ENCODE measurements around the gene PHACTR3. TPM values are rescaled to one million over a fixed set of nuclear protein-coding genes. Genes with fewer than 3 reads are reported as not detected.

The PHACTR3 gene
- total and polyA plus RNA-seq, 2 donors = 0.62 to 2.7 TPM

GRCh38 chr20:59577809-59578435 lies 26.4 kb upstream of the PHACTR3 start:
- H3K36me3 ChIP-seq (ENCODE audit: insufficient read depth) = no peaks in the 10 kb centered on the region
- DNase-seq (ENCODE audit: extremely low spot score) = no peak
- peak overlapping the region; percentile 31 for H3K4me3 ChIP-seq (ENCODE audit: low read depth, low read length)
- H3K4me1 ChIP-seq (ENCODE audit: insufficient read depth) = no peaks in the 10 kb centered on the region
- 57% methylated on average over 18 of the region's 18 CpGs for WGBS
- no peak overlapping the region for H3K27ac ChIP-seq (ENCODE audit: low read depth)

DNA sequence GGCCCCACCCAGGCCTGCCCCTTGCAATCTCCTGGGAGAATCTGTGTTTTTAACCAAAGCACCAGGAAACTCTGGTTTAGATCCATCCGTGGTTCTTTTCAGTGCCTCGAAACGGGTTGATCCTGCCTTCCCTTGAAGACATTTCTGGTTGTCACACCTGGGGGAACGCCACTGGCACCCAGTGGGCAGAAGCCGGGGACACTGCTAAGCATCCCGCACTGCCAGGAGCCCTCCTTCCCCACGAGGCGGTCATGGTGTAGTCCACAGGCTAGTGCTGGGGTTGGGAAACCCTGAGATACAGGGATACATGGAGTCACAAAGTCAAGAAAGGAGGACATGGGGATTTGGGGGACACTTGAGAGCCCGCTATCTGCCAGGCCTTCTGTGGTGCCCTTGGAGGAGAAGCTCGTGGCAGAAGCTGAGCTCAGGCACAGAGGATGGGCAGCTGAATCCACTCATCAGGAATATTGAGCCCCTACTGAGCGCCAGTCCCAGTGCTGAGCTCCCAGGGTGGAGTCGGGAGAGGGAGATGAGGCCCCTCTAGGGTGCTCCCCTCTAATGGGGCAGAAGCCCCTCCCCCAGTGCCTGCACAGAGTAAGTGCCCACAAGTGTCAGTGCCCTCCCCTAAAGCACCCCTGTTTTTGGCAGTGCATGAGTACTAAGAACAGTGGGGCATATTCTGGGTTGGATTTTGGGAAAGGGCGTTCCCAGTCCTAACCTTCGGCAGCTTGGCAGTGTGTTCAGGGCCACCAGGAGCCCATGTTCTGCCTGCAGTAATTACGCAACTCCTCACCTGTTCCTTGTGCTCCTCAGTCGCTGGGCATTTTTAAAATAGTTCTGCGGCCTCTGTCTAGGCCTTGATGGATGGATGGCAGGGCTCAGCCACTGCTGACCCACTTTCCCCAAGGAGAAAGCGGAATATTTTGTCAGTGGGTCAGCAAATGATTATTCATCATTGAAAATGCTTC lies 25.6 kb upstream of the PHACTR3 start:
- Histone ChIP-seq H3K27ac (ENCODE audit: low read depth) (no peak overlapping the region), H3K4me3 (ENCODE audit: low read depth, low read length) (no peak overlapping the region), H3K36me3 (ENCODE audit: insufficient read depth) (no peaks in the 10 kb centered on the region), H3K4me1 (ENCODE audit: insufficient read depth) (no peaks in the 10 kb centered on the region)
- DNase-seq (ENCODE audit: extremely low spot score) = no peak
- WGBS = 87% methylated on average over 18 of the region's 18 CpGs

- no peak for DNase-seq (ENCODE audit: extremely low spot score)
- no peak overlapping the region for H3K27ac ChIP-seq (ENCODE audit: low read depth)
Measured at GRCh38 chr20:59579404-59580145, 24.8 kb upstream of the PHACTR3 start.

DNA sequence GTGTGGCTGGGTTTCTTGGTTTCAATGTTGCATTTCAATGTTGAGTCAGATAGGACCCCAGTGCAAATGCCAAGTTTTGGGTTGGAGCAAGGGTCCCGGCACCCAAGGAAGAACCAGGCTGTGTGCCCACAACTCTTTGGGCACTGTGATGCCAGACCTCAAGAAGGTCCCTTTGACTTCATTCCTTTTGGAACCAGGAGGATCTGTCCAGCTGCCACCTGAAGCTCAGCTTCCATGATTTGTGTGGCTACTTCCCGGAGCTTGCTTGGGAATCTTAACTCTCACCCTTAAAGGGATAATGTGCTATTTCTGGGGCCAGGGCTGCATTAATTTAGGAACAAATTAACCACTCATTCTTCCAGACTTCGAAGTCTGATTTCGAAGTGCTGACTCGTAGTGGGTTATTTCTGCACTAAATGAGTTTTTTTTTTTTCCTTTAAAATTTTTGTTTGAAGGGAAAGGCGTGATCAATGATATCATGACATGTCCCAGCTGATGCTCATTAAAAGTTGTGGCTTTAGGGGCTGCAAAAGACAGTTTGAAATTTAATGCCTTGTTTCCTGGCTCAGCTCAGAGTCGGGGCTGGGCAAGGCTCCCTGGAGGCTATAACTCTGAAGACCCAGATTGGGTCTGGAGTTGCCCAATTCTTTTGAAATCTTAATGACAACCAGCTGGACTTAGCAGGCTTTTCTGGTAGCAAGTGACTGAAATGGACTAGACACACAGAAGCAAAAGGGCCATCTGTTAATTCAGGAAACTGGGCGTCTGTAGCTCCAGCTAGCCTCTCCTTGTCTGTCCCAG lies 24.0 kb upstream of the PHACTR3 start:
- 26% methylated on average over 8 of the region's 8 CpGs for WGBS
- H3K36me3 ChIP-seq (ENCODE audit: insufficient read depth) = no peaks in the 10 kb centered on the region
- no peak for DNase-seq (ENCODE audit: extremely low spot score)
- no peaks in the 10 kb centered on the region for H3K4me1 ChIP-seq (ENCODE audit: insufficient read depth)
- H3K4me3 ChIP-seq (ENCODE audit: low read depth, low read length) = no peak overlapping the region
- H3K27ac ChIP-seq (ENCODE audit: low read depth) = no peak overlapping the region

More at GRCh38 chr20:59579404-59580145, 24.8 kb upstream of the PHACTR3 start:
- H3K4me1 ChIP-seq (ENCODE audit: insufficient read depth) = no peaks in the 10 kb centered on the region
- no peak overlapping the region for H3K4me3 ChIP-seq (ENCODE audit: low read depth, low read length)
- H3K36me3 ChIP-seq (ENCODE audit: insufficient read depth) = no peaks in the 10 kb centered on the region
- WGBS = 45% methylated on average over 12 of the region's 12 CpGs

DNA sequence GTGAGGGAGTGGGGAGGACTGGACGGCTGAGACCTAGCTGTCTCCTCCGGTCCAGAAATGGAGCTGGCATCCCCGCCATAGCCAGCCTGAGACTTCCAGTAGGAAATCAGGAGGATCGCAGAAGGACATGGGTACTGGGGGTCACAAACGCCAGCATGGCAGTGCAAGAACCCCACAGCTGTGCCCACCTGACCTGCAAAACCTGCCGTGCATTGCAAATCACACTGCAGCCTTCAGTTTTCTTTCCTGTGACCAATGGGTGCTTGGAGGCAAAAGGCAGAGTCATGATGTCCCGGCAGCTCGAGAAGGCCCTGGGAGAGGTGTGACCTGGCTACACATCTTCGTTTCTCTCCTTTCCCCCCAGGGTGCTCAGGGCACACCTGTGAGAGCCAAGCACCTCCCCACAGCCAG lies 23.3 kb upstream of the PHACTR3 start:
- WGBS = 61% methylated on average over 9 of the region's 9 CpGs
- Histone ChIP-seq H3K4me1 (ENCODE audit: insufficient read depth) (no peaks in the 10 kb centered on the region), H3K4me3 (ENCODE audit: low read depth, low read length) (no peak overlapping the region), H3K36me3 (ENCODE audit: insufficient read depth) (no peaks in the 10 kb centered on the region), H3K27ac (ENCODE audit: low read depth) (no peak overlapping the region)
- DNase-seq (ENCODE audit: extremely low spot score) = no peak

- no peaks in the 10 kb centered on the region for H3K36me3 ChIP-seq (ENCODE audit: insufficient read depth)
- 77% methylated on average over 13 of the region's 13 CpGs for WGBS
- no peaks in the 10 kb centered on the region for H3K4me1 ChIP-seq (ENCODE audit: insufficient read depth)
- H3K4me3 ChIP-seq (ENCODE audit: low read depth, low read length) = no peak overlapping the region
- H3K27ac ChIP-seq (ENCODE audit: low read depth) = no peak overlapping the region
- DNase-seq (ENCODE audit: extremely low spot score) = no peak
Measured at GRCh38 chr20:59581993-59582679, 22.2 kb upstream of the PHACTR3 start.

DNA sequence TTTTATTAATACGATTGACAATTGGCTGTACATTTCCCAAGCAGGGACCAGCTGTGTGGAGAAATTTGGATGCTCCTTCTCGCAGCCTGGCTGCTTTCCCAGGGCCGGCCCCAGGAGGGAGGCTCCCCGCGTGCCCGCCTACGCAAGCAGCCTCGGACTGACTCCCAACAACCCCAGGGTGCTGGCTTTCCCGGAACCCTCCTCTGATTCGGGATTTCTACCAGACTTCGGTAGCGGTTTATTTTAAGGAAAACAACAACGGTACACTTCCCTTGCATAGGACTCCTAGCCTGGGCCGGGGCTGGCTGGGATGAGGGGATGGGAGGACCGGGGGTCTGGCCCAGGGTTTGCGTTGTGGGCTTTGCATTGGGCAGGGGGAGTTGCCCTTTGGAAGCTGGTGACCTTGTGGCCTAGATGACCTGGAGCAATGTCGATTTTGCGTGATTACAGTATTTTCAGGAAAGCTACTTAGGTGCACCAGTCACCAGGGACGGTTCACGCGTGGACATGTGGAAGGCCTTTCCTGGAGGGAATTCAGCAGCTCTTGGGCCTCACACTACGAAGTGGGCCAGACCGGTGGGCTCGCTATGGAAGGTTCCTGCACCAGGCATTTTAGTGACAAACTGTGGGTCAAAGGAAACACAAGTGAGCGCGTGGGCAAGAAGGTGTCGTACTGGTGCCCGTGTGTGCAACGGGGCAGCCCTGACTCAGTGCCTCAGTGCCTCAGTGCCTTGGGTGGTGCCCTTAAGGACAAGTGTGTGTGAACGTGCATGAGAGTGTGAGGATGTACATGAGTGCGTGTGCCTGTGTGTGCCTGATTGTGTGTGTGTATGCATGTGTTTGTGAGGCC lies 20.7 kb upstream of the PHACTR3 start:
- Histone ChIP-seq H3K36me3 (ENCODE audit: insufficient read depth) (no peaks in the 10 kb centered on the region), H3K4me3 (ENCODE audit: low read depth, low read length) (no peak overlapping the region), H3K27ac (ENCODE audit: low read depth) (no peak overlapping the region), H3K4me1 (ENCODE audit: insufficient read depth) (no peaks in the 10 kb centered on the region)
- WGBS = 63% methylated on average over 31 of the region's 31 CpGs
- no peak for DNase-seq (ENCODE audit: extremely low spot score)

DNA sequence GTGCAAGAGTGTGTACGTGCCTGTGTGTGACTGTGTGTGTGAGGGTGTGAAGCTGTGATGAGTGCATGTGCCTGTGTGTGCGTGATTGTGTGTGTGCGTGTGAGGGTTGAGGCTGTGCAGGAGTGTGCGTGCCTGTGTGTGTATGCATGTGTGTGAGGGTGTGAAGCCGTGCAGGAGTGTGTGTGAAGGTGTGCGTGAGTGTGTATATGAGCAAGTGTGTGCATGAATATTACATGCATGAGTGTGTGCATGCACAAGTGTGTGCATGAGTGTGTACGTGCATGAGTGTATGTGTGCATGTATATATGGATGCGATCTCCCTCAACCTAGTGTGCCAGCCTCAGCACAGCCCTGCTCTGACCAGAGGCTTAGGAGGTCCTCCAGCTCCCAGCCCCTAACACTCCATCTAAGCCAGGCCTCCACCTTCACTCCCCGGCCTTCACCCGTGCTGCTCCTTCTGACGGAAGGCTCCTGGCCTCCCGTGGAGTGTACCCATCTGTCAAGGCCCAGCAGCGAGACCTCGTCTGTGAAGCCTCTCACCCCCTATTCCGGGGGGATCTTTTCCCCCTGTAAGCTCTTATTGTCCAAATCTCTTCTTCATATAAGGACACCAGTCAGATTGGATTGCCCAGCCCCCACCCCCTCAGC lies 19.9 kb upstream of the PHACTR3 start:
- Histone ChIP-seq H3K4me3 (ENCODE audit: low read depth, low read length) (no peak overlapping the region), H3K4me1 (ENCODE audit: insufficient read depth) (no peaks in the 10 kb centered on the region), H3K27ac (ENCODE audit: low read depth) (no peak overlapping the region), H3K36me3 (ENCODE audit: insufficient read depth) (no peaks in the 10 kb centered on the region)
- no peak for DNase-seq (ENCODE audit: extremely low spot score)
- 91% methylated on average over 15 of the region's 15 CpGs for WGBS

DNA sequence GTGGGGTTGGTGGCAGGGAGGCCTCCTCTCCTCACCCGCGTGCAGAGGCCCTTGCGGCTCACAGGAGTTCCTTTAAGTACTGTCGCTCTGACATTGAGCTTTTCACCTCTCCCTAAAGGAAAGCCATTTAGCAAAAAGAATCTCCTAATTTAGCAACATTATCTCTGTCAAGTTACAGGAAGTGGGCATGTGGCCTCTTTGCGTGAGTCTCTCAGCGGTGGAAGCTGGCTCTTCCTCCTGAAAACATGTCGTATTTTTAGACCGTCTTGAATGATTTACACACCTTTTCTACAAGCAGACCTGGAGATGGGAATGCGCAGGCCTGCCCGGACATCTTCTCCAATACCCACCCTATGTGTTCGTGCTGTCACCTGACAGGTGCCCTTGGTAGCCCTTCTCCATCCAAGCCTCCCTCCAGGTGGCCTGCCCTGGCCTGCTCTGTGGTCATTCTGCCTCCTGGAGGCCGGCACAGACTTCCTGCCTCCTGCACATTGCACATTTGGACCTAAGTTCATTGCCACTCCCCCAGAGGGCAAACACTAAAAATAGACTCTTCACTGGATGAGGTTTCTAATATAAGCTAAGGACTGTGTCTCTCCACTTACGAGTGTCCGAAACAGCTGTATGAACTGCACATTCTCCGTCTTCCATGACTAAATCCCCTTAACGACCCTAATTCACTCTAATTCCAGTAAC lies 18.5 kb upstream of the PHACTR3 start:
- DNase-seq (ENCODE audit: extremely low spot score) = no peak
- 69% methylated on average over 16 of the region's 16 CpGs for WGBS
- Histone ChIP-seq H3K4me3 (ENCODE audit: low read depth, low read length) (no peak overlapping the region), H3K27ac (ENCODE audit: low read depth) (no peak overlapping the region), H3K36me3 (ENCODE audit: insufficient read depth) (no peaks in the 10 kb centered on the region), H3K4me1 (ENCODE audit: insufficient read depth) (no peaks in the 10 kb centered on the region)

- 86% methylated on average over 6 of the region's 6 CpGs for WGBS
- no peak overlapping the region for H3K27ac ChIP-seq (ENCODE audit: low read depth)
- H3K36me3 ChIP-seq (ENCODE audit: insufficient read depth) = no peaks in the 10 kb centered on the region
- no peak for DNase-seq (ENCODE audit: extremely low spot score)
- no peak overlapping the region for H3K4me3 ChIP-seq (ENCODE audit: low read depth, low read length)
- H3K4me1 ChIP-seq (ENCODE audit: insufficient read depth) = no peaks in the 10 kb centered on the region
Measured at GRCh38 chr20:59586613-59587012, 17.7 kb upstream of the PHACTR3 start.

DNA sequence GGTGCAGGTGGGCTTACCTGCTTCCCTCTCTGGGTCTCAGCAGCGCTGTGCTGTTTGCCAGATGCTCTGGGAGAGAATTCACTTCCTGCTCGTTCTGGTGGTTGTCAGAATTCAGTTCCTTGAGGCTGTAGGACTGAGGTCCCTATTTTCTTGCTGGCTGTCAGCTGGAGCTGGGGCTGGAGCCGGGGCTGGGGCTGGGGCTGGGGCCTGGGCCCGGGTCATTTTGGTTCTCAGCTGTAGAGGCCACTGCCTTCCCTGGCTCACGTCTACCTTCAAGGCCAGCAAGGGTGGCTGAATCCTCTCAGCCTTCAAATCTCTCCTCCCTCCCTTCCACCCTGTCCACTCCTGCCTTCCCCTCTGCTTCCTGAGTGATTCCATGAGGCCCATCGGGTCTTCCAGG lies 16.8 kb upstream of the PHACTR3 start:
- Histone ChIP-seq H3K27ac (ENCODE audit: low read depth) (no peak overlapping the region), H3K36me3 (ENCODE audit: insufficient read depth) (no peaks in the 10 kb centered on the region), H3K4me3 (ENCODE audit: low read depth, low read length) (no peak overlapping the region), H3K4me1 (ENCODE audit: insufficient read depth) (no peaks in the 10 kb centered on the region)
- DNase-seq (ENCODE audit: extremely low spot score) = no peak
- 85% methylated on average over 6 of the region's 6 CpGs for WGBS
